K562 (cell line): ENCODE data around the gene LIPT2. TPM values are rescaled to one million over a fixed set of nuclear protein-coding genes. Genes with fewer than 3 reads are reported as not detected.

Experiments
- ATAC-seq: fragments of 200-7000 bp; cut with Tn5 transposase; 3 replicates; pipeline ENCODE4 v1.9.1; 2020; ENCODE audit warnings: moderate library complexity
- BruUV-seq: library from RNA; stranded (reverse); fragments of 400-500 nt; replicated peaks from 2 replicates; lab custom pipeline; 2021; lab: Mats Ljungman, UMichigan
- CTCF ChIA-PET: fragments of 300-600 bp; formaldehyde crosslinking; extraction: SDS; loops from one replicate; lab custom pipeline; 2021; ENCODE audit warnings: low intra/inter-chr PET ratio; lab: Yijun Ruan, JAX
- POLR2A ChIA-PET: fragments of 300-600, 350-650 bp; sonication (Branson Sonifier 250); formaldehyde crosslinking; extraction: SDS; loops from one replicate; lab custom pipeline; 2021; ENCODE audit warnings: antibody characterized with exemption, inconsistent platforms; lab: Yijun Ruan, JAX
- DNase-seq, 4 experiments: peaks; one replicate each; pipeline versions ENCODE4 v3.0.0 to v3.0.0-alpha.2; 2011 to 2018; ENCODE audit warnings: low spot score in 3 of 4, mixed read lengths in 3 of 4; ENCODE audit errors: extremely low read depth in 1 of 4
- FAIRE-seq: peaks from 2 replicates; lab custom pipeline; 2011; peaks lifted over from hg19 to GRCh38; lab: Jason Lieb, UNC
- H2AFZ ChIP-seq: 2 replicates; pipeline ENCODE4 v1.6.0; 2011; ENCODE audit warnings: low read depth, low read length, control low read depth, inconsistent platforms
- H3K27ac ChIP-seq: fragments of 200-600 bp; 3 replicates; pipeline ENCODE4 v1.8.0; 2011; ENCODE audit warnings: low read depth, mild to moderate bottlenecking, control low read depth, inconsistent platforms, low read length, moderate library complexity, mixed read lengths; ENCODE audit errors: extremely low read depth
- H3K27me3 ChIP-seq, 2 experiments: fragments of 300-600 bp in 1 of 2; 2 replicates in 1 of 2; 3 replicates in 1 of 2; pipeline versions ENCODE4 v1.6.0 to v1.8.0; 2011; ENCODE audit warnings: inconsistent platforms in 2 of 2, low read length in 2 of 2, mild to moderate bottlenecking in 1 of 2, mixed read lengths in 1 of 2, moderate library complexity in 1 of 2; ENCODE audit not compliant: control insufficient read depth in 2 of 2, insufficient read depth in 2 of 2
- H3K36me3 ChIP-seq: fragments of 300-600 bp; 3 replicates; pipeline ENCODE4 v1.8.0; 2011; ENCODE audit warnings: mild to moderate bottlenecking, low read length, inconsistent platforms; ENCODE audit not compliant: control insufficient read depth, insufficient read depth
- H3K4me1 ChIP-seq, 2 experiments: fragments of 200-600 bp in 1 of 2; replicated peaks in 1 of 2; 2 replicates in 1 of 2; 3 replicates in 1 of 2; pipeline versions ENCODE4 v1.5.1 to v1.8.0; 2011; ENCODE audit warnings: inconsistent platforms in 2 of 2, low read length in 2 of 2, mild to moderate bottlenecking in 1 of 2, mixed read lengths in 1 of 2, moderate library complexity in 1 of 2; ENCODE audit not compliant: control insufficient read depth in 2 of 2, insufficient read depth in 2 of 2
- H3K4me2 ChIP-seq: 2 replicates; pipeline ENCODE4 v1.6.1; 2011; ENCODE audit warnings: low read length, control low read depth, inconsistent platforms, mixed read lengths; ENCODE audit not compliant: insufficient read depth
- H3K4me3 ChIP-seq: fragments of 200-600 bp; sonication (generic), shearing (Covaris generic); 2 replicates; pipeline ENCODE4 v1.5.1; 2016; ENCODE audit warnings: control low read depth, inconsistent platforms
- H3K79me2 ChIP-seq: fragments of 200-600 bp; 3 replicates; pipeline ENCODE4 v1.8.0; 2011; ENCODE audit warnings: low read length, inconsistent platforms; ENCODE audit not compliant: control insufficient read depth, insufficient read depth
- H3K9ac ChIP-seq, 2 experiments: 2 replicates each; pipeline versions ENCODE4 v1.6.0 to v1.6.1; 2011; ENCODE audit warnings: low read depth in 2 of 2, low read length in 2 of 2, control low read depth in 1 of 2, inconsistent platforms in 1 of 2, mild to moderate bottlenecking in 1 of 2, mixed read lengths in 1 of 2; ENCODE audit not compliant: insufficient read depth in 1 of 2
- H3K9me1 ChIP-seq: one replicate; pipeline ENCODE4 v1.6.0; 2011; ENCODE audit warnings: inconsistent platforms, mild to moderate bottlenecking, low read length, moderate library complexity; ENCODE audit not compliant: control insufficient read depth, insufficient read depth
- H3K9me3 ChIP-seq: replicated peaks from 2 replicates; pipeline ENCODE4 v1.5.1; 2011; ENCODE audit warnings: low read depth, low read length, inconsistent platforms; ENCODE audit not compliant: control insufficient read depth, insufficient read depth
- H4K20me1 ChIP-seq: replicated peaks from 2 replicates; pipeline ENCODE4 v1.6.1; 2011; ENCODE audit warnings: low read length, inconsistent platforms, mixed read lengths; ENCODE audit not compliant: control insufficient read depth, insufficient read depth
- CBX1 ChIP-seq: sonication (generic); IDR thresholded peaks from 2 replicates; pipeline ENCODE4 v1.6.1; 2016; ENCODE audit warnings: antibody characterized with exemption, low read depth, mild to moderate bottlenecking
- FIP1L1 ChIP-seq: fragments of 200-400 bp; formaldehyde crosslinking; IDR thresholded peaks from 2 replicates; pipeline ENCODE4 v1.6.1; 2018; ENCODE audit warnings: mild to moderate bottlenecking, low read depth, low read length; ENCODE audit not compliant: poor library complexity, severe bottlenecking
- FUS ChIP-seq: fragments of 200-400 bp; formaldehyde crosslinking; optimal IDR thresholded peaks from 2 replicates; pipeline ENCODE3; 2017; ENCODE audit warnings: low read depth, low read length
- GMEB1 ChIP-seq: fragments of 250-450 bp; sonication (Bioruptor Pico); IDR thresholded peaks from 2 replicates; pipeline ENCODE4 v1.4.0; 2020; ENCODE audit warnings: mild to moderate bottlenecking
- HNRNPK ChIP-seq: fragments of 200-400 bp; formaldehyde crosslinking; IDR thresholded peaks from one replicate; pipeline ENCODE4 v1.6.1; 2018; ENCODE audit warnings: mild to moderate bottlenecking, low read depth, low read length; ENCODE audit not compliant: poor library complexity, severe bottlenecking
- MAZ ChIP-seq, 2 experiments: fragments of 450-650 bp in 1 of 2; sonication (generic) in 1 of 2; formaldehyde crosslinking; IDR thresholded peaks in 1 of 2; conservative IDR thresholded peaks in 1 of 2; 2 replicates each; pipeline versions ENCODE4 v1.4.0 to v1.5.0; 2020; ENCODE audit warnings: mild to moderate bottlenecking in 1 of 2, missing genetic modification reagents in 1 of 2
- MCM7 ChIP-seq, 2 experiments: fragments of 450-650 bp; IDR thresholded peaks; 2 replicates each; pipeline ENCODE4 v1.6.1; 2016 to 2018
- PRDM10 ChIP-seq: fragments of 450-650 bp; IDR thresholded peaks from 2 replicates; pipeline ENCODE4 v1.6.1; 2018; ENCODE audit not compliant: partially characterized antibody
- PRMT5 ChIP-seq: sonication (generic); formaldehyde crosslinking; IDR thresholded peaks from 2 replicates; pipeline ENCODE4 v1.5.0; 2020; ENCODE audit warnings: missing genetic modification reagents
- PYGO2 ChIP-seq: fragments of 450-650 bp; IDR thresholded peaks from 2 replicates; pipeline ENCODE4 v1.6.1; 2016; ENCODE audit warnings: mild to moderate bottlenecking, missing genetic modification characterization, moderate library complexity, missing compliant biosample characterization
- SMARCA5 ChIP-seq: fragments of 450-650 bp; IDR thresholded peaks from 2 replicates; pipeline ENCODE4 v1.6.1; 2016
- SNIP1 ChIP-seq: fragments of 450-650 bp; IDR thresholded peaks from 2 replicates; pipeline ENCODE4 v1.7.1; 2017; ENCODE audit warnings: low read depth, mild to moderate bottlenecking
- ZBTB7A ChIP-seq: IDR thresholded peaks from 2 replicates; pipeline ENCODE4 v1.6.1; 2011; ENCODE audit warnings: low read depth, mild to moderate bottlenecking, low read length, moderate library complexity, borderline replicate concordance; ENCODE audit not compliant: control insufficient read depth
- ZNF766 ChIP-seq: fragments of 200-800 bp; sonication (Bioruptor generic); conservative IDR thresholded peaks from 2 replicates; pipeline ENCODE4 v1.6.1; 2016; ENCODE audit warnings: missing genetic modification characterization, missing compliant biosample characterization
- ZSCAN29 ChIP-seq: fragments of 450-650 bp; IDR thresholded peaks from 2 replicates; pipeline ENCODE4 v1.6.1; 2017
- WGBS: fragments of 100-300 bp; shearing (Covaris generic); methylation state at CpG from one replicate; pipeline ENCODE4 v1.1.6; 2016; ENCODE audit warnings: low coverage, mixed read lengths; ENCODE audit not compliant: insufficient coverage; ENCODE audit errors: missing lambda C conversion rate; 5-methylcytosine and 5-hydroxymethylcytosine counted together
- in situ Hi-C: fragments of 300-500 bp; cut with MboI; formaldehyde crosslinking; loops from 4 replicates; pipeline ENCODE4 v1.15.0; 2018; ENCODE audit warnings: inconsistent platforms, mixed read lengths
- intact Hi-C: fragments of 100-400 bp; cut with micrococcal nuclease; formaldehyde crosslinking; loops from 2 replicates; pipeline ENCODE4 v1.14.2; 2022
- polyA plus RNA-seq, 8 experiments: library from polyadenylated mRNA; depleted of rRNA in 4 of 8; stranded (reverse) in 5 of 8; unstranded in 3 of 8; fragments of >200 nt; fragmentation: Nextera tagmentation in 2 of 8; fragmentation: Illumina TruSeq in 1 of 8; extraction: Ambion mirVana in 2 of 8; extraction: Trizol in 1 of 8; gene quantifications; 2 replicates each; pipeline versions ENCODE4 v1.2.1 to v1.2.3, GENCODE V29; 2011 to 2014; ENCODE audit warnings: inconsistent platforms in 1 of 8, missing spikeins in 1 of 8
- total RNA-seq, 7 experiments: library from RNA; depleted of rRNA in 6 of 7; stranded (reverse); fragments of >200 nt in 6 of 7; fragmentation: Illumina TruSeq in 2 of 7; extraction: Trizol in 2 of 7; gene quantifications; 2 replicates each; pipeline versions ENCODE4 v1.2.1 to v1.2.3, GENCODE V29; 2011 to 2021; ENCODE audit warnings: low replicate concordance in 1 of 7
- TF ChIP-seq, protein P1 (sequence below): fragments of 250-450 bp; sonication (Bioruptor Pico); IDR thresholded peaks from 2 replicates; pipeline ENCODE4 v1.8.0; 2021; ENCODE audit warnings: moderate library complexity, mild to moderate bottlenecking, inconsistent platforms

Gene LIPT2
- total and polyA plus RNA-seq, 9 of the 15 experiments (the other 6 are each of a cell fraction or from before 2014, with no cell fraction given) = 1.00 to 5.2 (median 3.5) TPM

DNA sequence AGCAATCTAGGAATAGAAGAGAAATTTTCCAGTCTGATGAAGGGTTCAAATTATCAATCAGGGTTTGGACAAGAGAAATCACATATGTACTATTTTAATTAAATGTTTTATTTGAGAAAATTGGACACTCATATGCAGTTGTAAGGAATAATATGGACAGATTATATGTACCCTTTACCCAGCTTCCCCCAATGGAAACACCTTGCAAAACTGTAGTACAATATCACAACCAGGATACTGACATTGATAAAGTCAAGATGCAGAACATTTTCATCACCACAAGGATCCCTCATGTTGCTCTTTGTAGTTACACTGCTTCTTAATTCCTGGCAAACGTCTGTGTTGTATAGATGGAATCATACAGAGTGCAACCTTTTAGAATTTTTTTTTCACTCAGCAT is 1.4 kb upstream of the LIPT2 start:
- Histone ChIP-seq H2AFZ (no peak overlapping the region), H3K27me3 (no peaks in the 10 kb centered on the region), H3K27ac (no peak overlapping the region), H3K4me2 (no peak overlapping the region), H3K4me3 (no peak overlapping the region), H3K9me3 (no peaks in the 10 kb centered on the region), H3K4me1 (peaks cover 15 to 18% of the 10 kb centered on the region in 2 experiments; a peak in 4 of 5 replicates), H3K79me2 (no peaks in the 10 kb centered on the region), H3K36me3 (no peaks in the 10 kb centered on the region), H3K9ac (no peak overlapping the region), H3K9me1 (peaks cover 4% of the 10 kb centered on the region), H4K20me1 (no peaks in the 10 kb centered on the region)
- TF ChIP-seq PRMT5 (CRISPR knock-in tag) (no peak), PRDM10 (no peak), ZNF766 (CRISPR knock-in tag) (no peak), MAZ (CRISPR knock-in tag; conservative IDR thresholded peaks at IDR 0.05 in 1 of 2, IDR thresholded peaks at IDR 0.05 in 1 of 2) (no peak), FUS (no peak), FIP1L1 (no peak), ZBTB7A (no peak), GMEB1 (CRISPR knock-in tag) (no peak), HNRNPK (no peak), ZSCAN29 (no peak), PYGO2 (no peak), MCM7 (IDR thresholded peaks at IDR 0.05) (no peak), CBX1 (no peak), SNIP1 (no peak), SMARCA5 (no peak)
- TF ChIP-seq, protein P1, sequence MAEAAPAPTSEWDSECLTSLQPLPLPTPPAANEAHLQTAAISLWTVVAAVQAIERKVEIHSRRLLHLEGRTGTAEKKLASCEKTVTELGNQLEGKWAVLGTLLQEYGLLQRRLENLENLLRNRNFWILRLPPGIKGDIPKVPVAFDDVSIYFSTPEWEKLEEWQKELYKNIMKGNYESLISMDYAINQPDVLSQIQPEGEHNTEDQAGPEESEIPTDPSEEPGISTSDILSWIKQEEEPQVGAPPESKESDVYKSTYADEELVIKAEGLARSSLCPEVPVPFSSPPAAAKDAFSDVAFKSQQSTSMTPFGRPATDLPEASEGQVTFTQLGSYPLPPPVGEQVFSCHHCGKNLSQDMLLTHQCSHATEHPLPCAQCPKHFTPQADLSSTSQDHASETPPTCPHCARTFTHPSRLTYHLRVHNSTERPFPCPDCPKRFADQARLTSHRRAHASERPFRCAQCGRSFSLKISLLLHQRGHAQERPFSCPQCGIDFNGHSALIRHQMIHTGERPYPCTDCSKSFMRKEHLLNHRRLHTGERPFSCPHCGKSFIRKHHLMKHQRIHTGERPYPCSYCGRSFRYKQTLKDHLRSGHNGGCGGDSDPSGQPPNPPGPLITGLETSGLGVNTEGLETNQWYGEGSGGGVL = no peak
- intact Hi-C loops (no loop called here), in situ Hi-C loops (no loop called here)
- POLR2A ChIA-PET = no interaction called here
- DNase-seq (no peak), ATAC-seq (no peak), FAIRE-seq (no peak)
- no TSS peak for BruUV-seq
- 20% methylated on average over 1 of the region's 1 CpG for WGBS
- CTCF ChIA-PET = no interaction called here
